ENCODE data around the gene NCKAP5. TPM values are rescaled to one million over a fixed set of nuclear protein-coding genes. Genes with fewer than 3 reads are reported as not detected.

The NCKAP5 gene
- polyA plus RNA-seq, 1 experiment: 16.6 TPM

DNA sequence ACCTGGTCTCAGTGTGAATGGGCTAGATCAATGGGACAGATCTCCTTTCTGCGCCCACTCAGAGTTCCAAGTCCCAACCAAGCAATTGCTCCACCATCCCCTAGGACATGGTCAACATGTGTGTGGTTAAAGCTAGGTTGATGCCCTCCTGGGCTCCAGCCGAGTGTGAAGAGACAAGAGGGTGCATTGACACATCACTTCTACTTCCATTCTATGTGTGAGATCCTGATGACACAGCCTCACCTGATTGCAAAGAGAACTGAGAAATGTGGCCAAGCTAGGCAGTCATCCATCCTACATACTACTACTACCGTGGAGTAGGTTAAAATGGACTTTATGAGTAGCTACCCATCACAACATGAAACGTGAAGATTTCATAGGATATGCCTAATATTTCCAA lies 106.8 kb downstream of the NCKAP5 start:
- Histone ChIP-seq H3K4me3 (ENCODE audit: low read depth, low read length) (no peak overlapping the region), H3K9me3 (ENCODE audit: control insufficient read depth, insufficient read depth, low read length) (no peaks in the 10 kb centered on the region; the same call in 1 of the 2 replicates), H3K27ac (ENCODE audit: low read depth, low read length) (no peak overlapping the region), H3K27me3 (ENCODE audit: control insufficient read depth, insufficient read depth, low read length) (no peaks in the 10 kb centered on the region)
- DNase-seq (ENCODE audit: low read depth, low spot score): no peak
- ChIA-PET CTCF (no interaction called here), POLR2A (no interaction called here)
- TF ChIP-seq, protein P1, sequence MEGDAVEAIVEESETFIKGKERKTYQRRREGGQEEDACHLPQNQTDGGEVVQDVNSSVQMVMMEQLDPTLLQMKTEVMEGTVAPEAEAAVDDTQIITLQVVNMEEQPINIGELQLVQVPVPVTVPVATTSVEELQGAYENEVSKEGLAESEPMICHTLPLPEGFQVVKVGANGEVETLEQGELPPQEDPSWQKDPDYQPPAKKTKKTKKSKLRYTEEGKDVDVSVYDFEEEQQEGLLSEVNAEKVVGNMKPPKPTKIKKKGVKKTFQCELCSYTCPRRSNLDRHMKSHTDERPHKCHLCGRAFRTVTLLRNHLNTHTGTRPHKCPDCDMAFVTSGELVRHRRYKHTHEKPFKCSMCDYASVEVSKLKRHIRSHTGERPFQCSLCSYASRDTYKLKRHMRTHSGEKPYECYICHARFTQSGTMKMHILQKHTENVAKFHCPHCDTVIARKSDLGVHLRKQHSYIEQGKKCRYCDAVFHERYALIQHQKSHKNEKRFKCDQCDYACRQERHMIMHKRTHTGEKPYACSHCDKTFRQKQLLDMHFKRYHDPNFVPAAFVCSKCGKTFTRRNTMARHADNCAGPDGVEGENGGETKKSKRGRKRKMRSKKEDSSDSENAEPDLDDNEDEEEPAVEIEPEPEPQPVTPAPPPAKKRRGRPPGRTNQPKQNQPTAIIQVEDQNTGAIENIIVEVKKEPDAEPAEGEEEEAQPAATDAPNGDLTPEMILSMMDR (IDR thresholded peaks at IDR 0.05; ENCODE audit: low read depth, low read length): no peak

DNA sequence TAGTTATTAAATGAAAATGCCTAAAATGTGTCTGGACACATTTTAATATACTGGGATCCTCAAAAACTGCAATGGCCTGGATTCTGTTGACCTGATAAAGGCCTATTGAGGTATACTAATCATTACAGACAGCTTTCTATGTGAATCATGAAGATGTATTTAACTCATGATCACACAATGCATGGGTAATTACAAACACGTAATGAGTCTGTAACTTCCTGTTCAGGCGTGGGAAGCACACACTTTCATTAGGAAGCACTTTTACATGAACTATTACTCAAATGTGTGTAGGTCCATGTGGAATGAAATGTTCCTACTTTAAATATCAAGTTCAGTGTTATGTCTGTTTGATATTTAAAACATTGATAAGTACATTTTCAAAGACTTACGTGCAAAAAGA lies 108.7 kb downstream of the NCKAP5 start:
- no peak overlapping the region for H3K27ac ChIP-seq (ENCODE audit: low read depth, low read length)
- POLR2A ChIA-PET: no interaction called here
- no peak overlapping the region for H3K4me3 ChIP-seq (ENCODE audit: low read depth, low read length)
- H3K9me3 ChIP-seq (ENCODE audit: control insufficient read depth, insufficient read depth, low read length): no peaks in the 10 kb centered on the region; the same call in 1 of the 2 replicates
- CTCF ChIA-PET: no interaction called here
- TF ChIP-seq, protein P1 (IDR thresholded peaks at IDR 0.05; ENCODE audit: low read depth, low read length): no peak
- no peak for DNase-seq (ENCODE audit: low read depth, low spot score)
- no peaks in the 10 kb centered on the region for H3K27me3 ChIP-seq (ENCODE audit: control insufficient read depth, insufficient read depth, low read length)

DNA sequence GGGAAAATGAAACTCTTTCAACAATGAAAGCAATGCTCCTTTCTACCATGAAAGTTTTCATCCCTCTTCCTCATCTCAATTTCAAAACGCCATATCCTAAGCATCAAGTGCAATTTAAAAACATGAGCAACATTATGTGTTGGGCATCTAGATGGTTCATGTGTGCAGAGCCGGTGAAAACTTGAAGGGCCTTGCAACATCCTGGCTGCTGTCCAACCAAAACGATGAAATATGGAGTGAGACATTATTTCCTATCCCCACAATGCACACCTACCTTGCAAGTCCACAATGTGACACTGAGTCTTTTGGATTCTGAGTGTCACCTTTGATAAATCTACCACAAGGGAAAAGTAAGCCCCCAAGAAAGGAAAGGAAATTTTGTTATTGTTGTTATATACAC lies 110.0 kb downstream of the NCKAP5 start:
- ChIA-PET CTCF (no interaction called here), POLR2A (no interaction called here)
- no peaks in the 10 kb centered on the region for H3K9me3 ChIP-seq (ENCODE audit: control insufficient read depth, insufficient read depth, low read length)
- no peaks in the 10 kb centered on the region for H3K27me3 ChIP-seq (ENCODE audit: control insufficient read depth, insufficient read depth, low read length)
- H3K4me3 ChIP-seq (ENCODE audit: low read depth, low read length): no peak overlapping the region
- no peak for DNase-seq (ENCODE audit: low read depth, low spot score)
- no peak overlapping the region for H3K27ac ChIP-seq (ENCODE audit: low read depth, low read length)
- TF ChIP-seq, protein P1 (IDR thresholded peaks at IDR 0.05; ENCODE audit: low read depth, low read length): no peak

DNA sequence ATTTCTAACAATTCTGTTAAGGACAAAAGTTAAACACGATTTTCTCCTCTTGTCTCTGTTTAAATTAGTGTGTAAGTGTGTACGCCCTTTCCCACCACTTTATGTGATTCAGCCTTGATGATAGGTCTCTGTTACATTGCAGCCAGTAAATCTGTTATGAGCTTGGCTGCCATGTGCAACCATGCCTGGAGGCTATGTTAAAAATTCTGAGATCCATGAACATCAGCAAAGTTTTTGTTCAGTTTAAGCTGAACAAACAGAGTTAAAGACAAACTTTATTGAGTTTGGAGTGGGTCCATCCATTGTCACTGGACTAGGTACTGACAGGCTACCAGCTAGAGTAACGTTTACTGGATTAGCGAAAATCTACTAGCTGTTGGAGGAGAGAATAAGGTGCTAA lies 110.4 kb downstream of the NCKAP5 start:
- no peak for DNase-seq (ENCODE audit: low read depth, low spot score)

DNA sequence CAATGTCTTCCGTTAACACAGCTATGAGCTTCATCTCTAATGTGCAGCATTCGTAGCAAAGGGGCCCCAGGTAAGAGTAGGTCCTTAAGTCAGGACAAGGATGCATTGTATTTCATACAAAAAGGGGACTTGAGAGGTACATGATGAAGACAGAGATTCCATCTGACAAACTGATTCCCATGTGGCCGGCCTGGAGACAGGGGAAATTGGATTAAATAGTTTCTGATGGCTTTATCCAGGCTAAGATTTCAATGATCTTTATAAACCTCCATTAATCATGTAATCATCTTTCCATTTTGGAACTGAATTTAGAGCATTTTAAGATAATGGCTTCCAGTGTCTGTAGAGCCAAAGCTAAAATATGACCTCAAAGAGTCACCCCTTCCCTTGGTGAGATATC lies 111.3 kb downstream of the NCKAP5 start:
- no peak for DNase-seq (ENCODE audit: low read depth, low spot score)
- TF ChIP-seq, protein P1 (IDR thresholded peaks at IDR 0.05; ENCODE audit: low read depth, low read length): no peak
- Histone ChIP-seq H3K9me3 (ENCODE audit: control insufficient read depth, insufficient read depth, low read length) (no peaks in the 10 kb centered on the region), H3K4me3 (ENCODE audit: low read depth, low read length) (no peak overlapping the region), H3K27ac (ENCODE audit: low read depth, low read length) (no peak overlapping the region), H3K27me3 (ENCODE audit: control insufficient read depth, insufficient read depth, low read length) (no peaks in the 10 kb centered on the region)
- POLR2A ChIA-PET: no interaction called here
- CTCF ChIA-PET: no interaction called here

More for the DNA sequence above, 110.4 kb downstream of the NCKAP5 start:
- Histone ChIP-seq H3K27ac (ENCODE audit: low read depth, low read length) (no peak overlapping the region), H3K4me3 (ENCODE audit: low read depth, low read length) (no peak overlapping the region), H3K9me3 (ENCODE audit: control insufficient read depth, insufficient read depth, low read length) (no peaks in the 10 kb centered on the region), H3K27me3 (ENCODE audit: control insufficient read depth, insufficient read depth, low read length) (no peaks in the 10 kb centered on the region)
- TF ChIP-seq, protein P1 (IDR thresholded peaks at IDR 0.05; ENCODE audit: low read depth, low read length): no peak
- ChIA-PET CTCF (no interaction called here), POLR2A (no interaction called here)

Data from AG04450 (cell line).